Breast epithelium (tissue), 3 donors: ENCODE measurements around the gene BDKRB1.

Experiments
- POLR2A ChIP-seq: fragments of 450-650 bp; IDR thresholded peaks from one replicate; pipeline ENCODE4 v1.6.1; 2016; ENCODE audit warnings: antibody characterized with exemption, mild to moderate bottlenecking, moderate library complexity
- POLR2AphosphoS5 ChIP-seq, 3 donors: sonication (generic); formaldehyde crosslinking; IDR thresholded peaks; one replicate each; pipeline ENCODE4 v1.6.1; 2017; ENCODE audit warnings: antibody characterized with exemption in 3 of 3
- TF ChIP-seq, protein P1 (sequence below), 3 donors: fragments of 450-650 bp; IDR thresholded peaks; one replicate each; pipeline ENCODE4 v1.5.1; 2016 to 2017; ENCODE audit warnings: antibody characterized with exemption in 3 of 3, mild to moderate bottlenecking in 3 of 3, moderate library complexity in 3 of 3

DNA sequence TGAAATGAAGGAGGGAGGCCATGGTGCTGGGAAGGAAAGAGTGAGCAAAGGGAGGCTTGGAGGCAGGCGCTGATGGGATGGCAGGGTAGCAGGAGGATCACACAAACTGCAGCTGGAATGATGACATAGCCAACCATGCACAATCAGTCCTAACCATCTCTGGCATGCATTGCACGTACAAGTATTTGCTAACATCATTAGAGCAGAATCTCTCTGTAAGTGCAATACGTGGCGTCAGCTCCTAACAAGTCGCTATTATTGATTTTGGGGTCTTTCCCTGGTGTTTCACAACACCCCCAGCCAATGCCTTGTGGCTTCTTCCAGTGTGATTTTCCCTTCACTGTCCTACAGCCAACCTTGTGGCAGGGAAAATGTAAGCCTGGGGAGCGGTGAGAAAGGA, 18.5 kb downstream of the BDKRB1 start:
- TF ChIP-seq, protein P1, sequence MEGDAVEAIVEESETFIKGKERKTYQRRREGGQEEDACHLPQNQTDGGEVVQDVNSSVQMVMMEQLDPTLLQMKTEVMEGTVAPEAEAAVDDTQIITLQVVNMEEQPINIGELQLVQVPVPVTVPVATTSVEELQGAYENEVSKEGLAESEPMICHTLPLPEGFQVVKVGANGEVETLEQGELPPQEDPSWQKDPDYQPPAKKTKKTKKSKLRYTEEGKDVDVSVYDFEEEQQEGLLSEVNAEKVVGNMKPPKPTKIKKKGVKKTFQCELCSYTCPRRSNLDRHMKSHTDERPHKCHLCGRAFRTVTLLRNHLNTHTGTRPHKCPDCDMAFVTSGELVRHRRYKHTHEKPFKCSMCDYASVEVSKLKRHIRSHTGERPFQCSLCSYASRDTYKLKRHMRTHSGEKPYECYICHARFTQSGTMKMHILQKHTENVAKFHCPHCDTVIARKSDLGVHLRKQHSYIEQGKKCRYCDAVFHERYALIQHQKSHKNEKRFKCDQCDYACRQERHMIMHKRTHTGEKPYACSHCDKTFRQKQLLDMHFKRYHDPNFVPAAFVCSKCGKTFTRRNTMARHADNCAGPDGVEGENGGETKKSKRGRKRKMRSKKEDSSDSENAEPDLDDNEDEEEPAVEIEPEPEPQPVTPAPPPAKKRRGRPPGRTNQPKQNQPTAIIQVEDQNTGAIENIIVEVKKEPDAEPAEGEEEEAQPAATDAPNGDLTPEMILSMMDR (IDR thresholded peaks at IDR 0.05) = no peak
- TF ChIP-seq POLR2A = no peak
- no peak for TF ChIP-seq POLR2AphosphoS5 (IDR thresholded peaks at IDR 0.05)
